IPS-18c (cell line): ENCODE data around the gene FOXR1.
A peak's percentile ranks its signal among the peaks of the same experiment; 100 is the strongest.
"Not testable (repeated sequence)": the region's sequence is repeated elsewhere in the genome, so short reads cannot be mapped to it uniquely, and the experiment has no call there.

Experiments used
- H3K4me3 ChIP-seq: 2 replicates; pipeline ENCODE4 v1.7.0; 2013; ENCODE audit warnings: low read depth, mild to moderate bottlenecking, low read length, moderate library complexity; ENCODE audit not compliant: insufficient read depth
- H3K9me3 ChIP-seq: one replicate; pipeline ENCODE4 v1.6.1; 2013; ENCODE audit warnings: mild to moderate bottlenecking, low read length, moderate library complexity; ENCODE audit not compliant: control insufficient read depth, insufficient read depth

FOXR1 gene

DNA sequence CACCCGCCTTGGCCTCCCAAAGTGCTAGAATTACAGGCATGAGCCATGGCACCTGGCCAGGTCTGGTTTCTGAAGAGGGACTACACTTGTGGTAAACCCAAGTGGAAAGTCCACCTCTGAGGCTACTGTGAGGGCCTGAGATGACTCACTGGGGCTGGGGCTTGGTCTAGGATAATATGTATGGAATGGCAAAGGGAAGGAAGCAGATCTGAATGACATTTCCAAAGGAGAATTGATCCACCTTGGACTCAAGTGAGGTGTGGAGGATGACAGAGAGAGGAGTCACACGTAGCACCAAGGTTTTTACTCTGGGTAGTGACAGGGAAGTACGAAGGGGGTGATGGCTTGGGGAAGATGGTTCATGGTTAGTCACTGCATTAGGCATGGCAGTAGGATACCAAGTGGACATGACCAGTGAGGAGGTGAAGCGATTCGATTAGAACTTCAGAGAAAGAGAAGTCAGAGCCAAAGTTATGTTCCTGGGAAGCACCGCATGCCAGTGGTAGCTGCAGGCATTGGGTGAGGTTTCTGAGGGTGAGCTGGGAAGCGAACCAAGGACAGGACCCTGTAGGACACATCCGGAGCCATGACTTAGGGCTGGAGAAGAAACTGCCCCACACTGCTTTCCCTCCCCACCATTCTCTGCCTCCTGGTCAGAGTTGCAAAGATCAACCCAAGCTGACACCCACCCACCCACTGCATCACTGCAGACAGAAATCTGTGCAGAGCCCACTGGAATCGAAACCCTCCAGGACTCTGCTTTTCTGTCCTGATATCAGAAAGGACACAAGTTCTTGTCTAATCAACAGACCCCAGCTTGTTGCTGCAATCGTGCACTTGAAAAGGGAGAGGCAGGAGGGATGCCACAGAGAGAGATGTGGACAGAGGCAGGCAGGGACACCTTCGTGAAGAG is 32.8 kb upstream of the FOXR1 start:
- H3K4me3 ChIP-seq, result no peak overlapping the region
- H3K9me3 ChIP-seq, result no peaks in the 10 kb centered on the region

DNA sequence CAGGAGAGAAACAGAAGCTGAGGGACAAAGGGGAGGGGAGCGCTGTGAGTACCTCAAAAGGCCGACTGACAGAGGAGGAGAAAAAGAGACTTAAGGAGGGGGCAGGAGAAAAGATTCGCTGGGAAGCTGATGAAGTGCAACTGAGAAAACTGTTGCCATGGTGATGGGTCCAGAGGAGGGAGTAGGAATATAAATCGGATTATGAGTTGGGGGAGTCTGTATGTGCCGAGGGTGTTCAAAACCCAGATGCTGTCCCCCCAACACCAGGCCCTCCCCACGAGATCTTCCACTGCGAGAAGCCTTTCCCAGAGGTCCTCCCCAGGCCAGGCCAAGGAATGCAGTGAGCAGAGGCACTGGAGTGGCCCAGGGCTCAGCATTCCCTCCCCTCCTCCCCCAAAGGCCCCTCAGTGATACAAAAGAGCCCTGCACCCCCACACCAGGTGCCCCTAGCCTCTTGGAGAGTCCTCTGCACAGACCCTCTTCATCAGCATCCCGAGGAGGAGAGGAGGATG is 32.1 kb upstream of the FOXR1 start:
- Histone ChIP-seq H3K4me3 (no peak overlapping the region), H3K9me3 (no peaks in the 10 kb centered on the region)

- H3K4me3 ChIP-seq, result peak overlapping the region; percentile 1; the same call in 1 of the 2 replicates
- no peaks in the 10 kb centered on the region for H3K9me3 ChIP-seq
Observed at GRCh38 chr11:118939953-118940598, 31.5 kb upstream of the FOXR1 start.

- Histone ChIP-seq H3K4me3 (no peak overlapping the region), H3K9me3 (peaks cover 2% of the 10 kb centered on the region)
Observed at GRCh38 chr11:118947091-118947490, 24.5 kb upstream of the FOXR1 start.

DNA sequence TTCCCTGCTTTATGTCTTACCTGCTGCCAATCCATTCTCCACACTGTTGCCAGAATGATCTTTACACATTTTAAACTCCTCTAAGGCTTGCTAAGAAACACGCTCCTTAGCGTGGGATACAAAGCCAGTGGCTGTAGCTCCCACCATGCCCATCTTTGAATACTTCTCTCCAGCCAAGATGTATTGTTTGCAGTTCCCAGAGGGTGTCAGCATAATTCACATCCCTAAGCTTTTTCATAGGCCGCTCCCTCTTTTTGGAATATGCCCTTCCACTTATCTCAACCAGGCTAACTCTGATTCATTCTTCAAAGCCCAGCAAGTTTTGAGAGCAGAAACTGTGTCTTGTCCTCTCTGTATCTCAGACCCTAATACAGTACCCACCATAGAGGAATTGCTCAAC is 23.6 kb upstream of the FOXR1 start:
- Histone ChIP-seq H3K9me3 (peaks cover 2% of the 10 kb centered on the region), H3K4me3 (no peak overlapping the region)

DNA sequence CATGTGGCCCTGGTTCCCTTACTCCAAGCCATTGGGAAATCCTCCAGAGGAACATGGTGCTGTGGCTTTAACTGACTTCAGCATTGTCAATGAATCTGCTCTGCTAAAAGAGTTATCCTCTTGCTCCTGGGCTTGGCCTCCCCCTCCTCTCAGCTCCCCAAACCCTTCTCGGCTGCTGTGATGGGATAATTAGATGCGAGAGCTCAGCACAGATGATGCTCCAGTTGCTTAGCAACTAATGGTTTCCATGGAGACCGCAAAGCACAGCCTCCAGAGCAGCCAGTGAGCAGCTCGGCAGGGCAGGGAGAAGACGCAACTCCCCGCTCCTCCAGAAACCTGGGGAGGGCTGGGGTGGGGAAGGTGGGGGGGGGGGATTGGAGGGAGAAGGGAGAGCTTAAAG is 18.3 kb upstream of the FOXR1 start:
- H3K4me3 ChIP-seq, result no peak overlapping the region
- H3K9me3 ChIP-seq, result no peaks in the 10 kb centered on the region

GRCh38 chr11:118953976-118954375 is 17.6 kb upstream of the FOXR1 start:
- not testable (repeated sequence) for H3K4me3 ChIP-seq, H3K9me3 ChIP-seq

DNA sequence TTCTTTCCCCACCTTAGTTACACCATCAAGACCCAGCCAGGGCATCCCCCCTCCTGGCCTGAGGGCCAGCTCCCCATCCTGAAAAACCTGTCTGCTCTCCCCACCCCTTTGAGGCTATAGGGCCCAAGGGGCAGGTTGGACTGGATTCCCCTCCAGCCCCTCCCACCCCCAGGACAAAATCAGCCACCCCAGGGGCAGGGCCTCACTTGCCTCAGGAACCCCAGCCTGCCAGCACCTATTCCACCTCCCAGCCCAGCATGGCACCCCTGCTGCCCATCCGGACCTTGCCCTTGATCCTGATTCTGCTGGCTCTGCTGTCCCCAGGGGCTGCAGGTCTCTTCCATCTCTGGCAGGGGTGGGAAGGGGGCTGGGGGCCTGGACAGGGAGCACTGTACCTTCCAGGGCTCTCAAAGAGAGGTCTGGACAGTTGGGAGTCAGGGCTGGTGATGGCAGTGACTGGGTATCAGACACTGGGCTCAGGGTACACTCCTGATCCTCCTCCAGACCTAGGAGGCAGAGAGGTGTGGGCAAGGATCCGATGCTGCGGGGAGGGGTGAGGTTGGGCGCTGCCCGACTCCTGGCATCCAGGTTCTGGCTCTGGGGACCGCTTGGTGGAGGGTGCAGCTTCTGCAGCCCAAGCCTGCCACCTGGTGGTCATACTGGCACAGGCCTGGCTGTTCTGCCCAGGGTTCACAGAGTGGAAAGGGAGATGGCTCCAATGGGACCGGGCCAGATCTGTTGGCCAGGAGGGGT is 15.3 kb upstream of the FOXR1 start, which contains the start of gene UPK2:
Gene UPK2 (plus strand): TSS at position 205 of the 753 bp plus-strand sequence. CDS start 53 bp downstream, at position 258.
- H3K9me3 ChIP-seq, result no peaks in the 10 kb centered on the region
- H3K4me3 ChIP-seq, result no peak within 1 kb of the TSS

DNA sequence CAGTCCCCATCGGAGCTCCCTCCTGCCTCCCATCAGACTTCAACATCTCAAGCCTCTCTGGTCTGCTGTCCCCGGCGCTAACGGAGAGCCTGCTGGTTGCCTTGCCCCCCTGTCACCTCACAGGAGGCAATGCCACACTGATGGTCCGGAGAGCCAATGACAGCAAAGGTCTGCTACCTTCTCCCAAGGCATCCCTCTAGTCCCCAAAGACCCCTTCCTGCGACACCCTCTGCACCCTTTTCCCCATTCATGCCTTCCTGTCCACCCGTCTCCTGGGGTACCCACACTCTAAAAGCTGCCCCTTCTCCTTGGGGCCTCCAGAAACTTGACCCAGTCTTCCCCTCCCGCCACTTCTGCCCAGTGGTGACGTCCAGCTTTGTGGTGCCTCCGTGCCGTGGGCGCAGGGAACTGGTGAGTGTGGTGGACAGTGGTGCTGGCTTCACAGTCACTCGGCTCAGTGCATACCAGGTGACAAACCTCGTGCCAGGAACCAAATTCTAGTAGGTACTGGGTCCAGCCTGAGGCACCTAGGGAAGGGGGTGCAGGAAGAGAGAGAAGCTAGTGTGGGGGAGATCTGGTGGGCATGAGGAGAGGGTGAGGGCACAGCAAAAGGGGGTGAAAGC is 14.6 kb upstream of the FOXR1 start:
- H3K9me3 ChIP-seq, result no peaks in the 10 kb centered on the region
- H3K4me3 ChIP-seq, result no peak overlapping the region

- H3K9me3 ChIP-seq, result no peaks in the 10 kb centered on the region
- H3K4me3 ChIP-seq, result no peak overlapping the region
Observed at GRCh38 chr11:118957549-118957948, 14.0 kb upstream of the FOXR1 start.

- no peak overlapping the region for H3K4me3 ChIP-seq
- H3K9me3 ChIP-seq, result no peaks in the 10 kb centered on the region
Observed at GRCh38 chr11:118957968-118958367, 13.6 kb upstream of the FOXR1 start.

DNA sequence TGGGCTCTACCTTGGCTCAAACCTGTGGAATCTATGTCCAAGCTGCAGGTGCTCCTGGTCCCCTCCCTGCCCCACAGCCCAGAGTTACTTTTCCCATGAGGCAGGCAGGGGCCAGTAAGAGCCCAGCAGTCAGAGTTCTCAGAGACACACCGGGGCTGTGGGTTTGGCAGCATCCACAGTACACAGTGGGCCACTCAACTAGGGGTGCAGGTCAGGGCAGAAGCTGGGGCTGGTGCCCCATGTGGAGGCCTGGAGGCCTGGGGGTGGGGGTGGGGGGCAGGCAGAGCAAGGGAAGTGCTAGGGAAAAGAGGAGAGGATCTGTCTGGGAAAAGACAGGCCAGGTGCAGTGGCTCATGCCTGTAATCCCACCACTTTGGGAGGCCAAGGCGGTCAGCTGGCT is 13.0 kb upstream of the FOXR1 start:
- Histone ChIP-seq H3K9me3 (no peaks in the 10 kb centered on the region), H3K4me3 (no peak overlapping the region)

DNA sequence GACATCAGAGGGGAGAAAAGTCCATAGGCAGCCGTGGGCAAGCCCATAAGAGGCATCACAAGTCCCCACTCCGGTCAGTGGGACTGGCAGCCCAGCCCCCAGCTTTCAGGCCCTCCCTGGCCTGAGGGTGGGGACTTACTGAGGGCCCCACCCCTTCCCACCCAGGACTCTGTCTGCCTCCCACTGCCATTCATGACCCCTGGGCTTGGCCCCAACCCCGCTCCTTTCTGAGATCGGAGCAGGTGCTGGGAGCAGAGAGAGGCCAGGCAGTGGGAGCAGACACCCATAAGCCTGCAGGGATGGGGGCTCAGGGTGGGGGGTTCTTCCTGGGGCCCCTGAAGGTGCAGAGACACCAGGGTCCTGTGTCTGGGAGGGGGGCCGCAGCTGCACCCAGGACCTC is 10.4 kb upstream of the FOXR1 start:
- Histone ChIP-seq H3K9me3 (no peaks in the 10 kb centered on the region), H3K4me3 (no peak overlapping the region)

DNA sequence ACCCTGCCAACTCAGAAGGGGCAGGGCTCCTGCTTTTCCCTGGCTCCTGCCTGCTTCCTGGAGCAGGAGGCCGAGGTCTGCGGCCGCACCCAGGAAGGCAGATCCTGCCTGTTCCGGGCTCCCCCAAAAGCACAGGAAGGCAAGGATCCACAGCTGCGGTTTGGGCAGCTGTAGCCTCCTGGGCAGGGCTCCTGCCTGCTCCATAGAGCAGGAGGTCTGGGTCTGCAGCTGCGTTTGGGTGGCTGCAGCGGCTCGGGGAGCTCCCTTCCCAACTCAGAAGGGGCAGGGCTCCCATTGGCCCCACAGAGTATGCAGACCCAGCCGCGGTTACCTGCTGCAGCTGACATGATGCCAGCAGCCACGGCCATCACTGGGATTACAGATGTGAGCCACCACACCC is 10.0 kb upstream of the FOXR1 start:
- Histone ChIP-seq H3K4me3 (no peak overlapping the region), H3K9me3 (no peaks in the 10 kb centered on the region)

DNA sequence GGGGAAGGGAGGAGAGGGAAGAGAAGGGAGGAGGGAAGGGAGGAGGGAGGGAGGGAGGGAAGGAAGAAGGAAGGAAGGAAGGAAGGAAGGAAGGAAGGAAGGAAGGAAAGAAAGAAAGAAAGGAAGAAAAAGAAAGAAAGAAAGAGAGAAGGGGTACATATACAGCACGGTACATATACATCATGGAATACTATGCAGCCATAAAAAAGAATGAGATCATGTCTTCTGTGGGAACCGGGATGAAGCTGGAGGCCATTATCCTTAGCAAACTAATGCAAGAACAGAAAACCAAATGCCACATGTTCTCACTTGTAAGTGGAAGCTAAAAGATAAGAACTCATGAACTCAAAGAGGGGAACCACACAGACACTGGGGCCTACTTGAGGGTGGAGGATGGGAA is 2.1 kb upstream of the FOXR1 start:
- H3K9me3 ChIP-seq, H3K4me3 ChIP-seq: not testable (repeated sequence)

DNA sequence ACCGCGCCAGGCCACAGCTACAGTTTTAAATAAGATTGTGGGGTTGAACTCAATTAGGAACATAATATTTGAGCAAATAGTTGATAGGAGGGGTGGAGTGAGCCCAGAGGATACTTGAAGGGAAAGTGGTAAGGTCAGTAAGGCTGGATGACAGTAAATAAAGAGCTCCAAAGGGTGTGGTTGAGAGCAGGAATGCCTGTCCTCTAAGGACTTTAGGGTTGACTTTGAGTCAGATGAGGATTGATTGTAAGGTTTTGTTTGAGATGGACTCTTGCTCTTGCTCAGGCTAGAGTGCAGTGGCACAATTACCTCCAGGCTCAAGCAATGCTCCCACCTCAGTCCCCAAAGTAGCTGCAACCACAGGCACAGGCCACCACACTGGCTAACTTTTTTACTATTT is 2.4 kb downstream of the FOXR1 start:
- H3K4me3 ChIP-seq, result no peak overlapping the region
- peaks cover 5% of the 10 kb centered on the region for H3K9me3 ChIP-seq
